Keratinocyte (primary cell): ENCODE data around the gene RUVBL2. TPM values are rescaled to one million over a fixed set of nuclear protein-coding genes. Genes with fewer than 3 reads are reported as not detected.

Experiments used
- DNase-seq: peaks from one replicate; pipeline ENCODE4 v3.0.0-alpha.2; 2011; ENCODE audit warnings: low read depth, missing footprints, low spot score
- FAIRE-seq: peaks from 2 replicates; lab custom pipeline; 2011; peaks lifted over from hg19 to GRCh38; lab: Jason Lieb, UNC
- H2AFZ ChIP-seq: 2 replicates; pipeline ENCODE4 v1.6.0; 2012; ENCODE audit warnings: low read length, control low read depth, inconsistent platforms; ENCODE audit not compliant: control insufficient read depth
- H3K27ac ChIP-seq: 2 replicates; pipeline ENCODE4 v1.5.1; 2011; ENCODE audit warnings: low read length; ENCODE audit not compliant: control insufficient read depth, insufficient read depth
- H3K27me3 ChIP-seq: 3 replicates; pipeline ENCODE4 v1.6.0; 2011; ENCODE audit warnings: low read length; ENCODE audit not compliant: control insufficient read depth, insufficient read depth; ENCODE audit errors: extremely low read depth
- H3K36me3 ChIP-seq, 2 experiments: 2 replicates in 1 of 2; 3 replicates in 1 of 2; pipeline ENCODE4 v1.5.1; 2011; ENCODE audit warnings: low read length in 2 of 2, mild to moderate bottlenecking in 1 of 2; ENCODE audit not compliant: control insufficient read depth in 2 of 2, insufficient read depth in 2 of 2; ENCODE audit errors: extremely low read depth in 1 of 2
- H3K4me1 ChIP-seq: 3 replicates; pipeline ENCODE4 v1.5.1; 2011; ENCODE audit warnings: low read length; ENCODE audit not compliant: control insufficient read depth, insufficient read depth; ENCODE audit errors: extremely low read depth
- H3K4me2 ChIP-seq: 3 replicates; pipeline ENCODE4 v1.6.0; 2011; ENCODE audit warnings: low read depth, low read length; ENCODE audit not compliant: control insufficient read depth, insufficient read depth; ENCODE audit errors: extremely low read depth
- H3K4me3 ChIP-seq, 3 experiments: fragments of 200-600 bp in 1 of 3; sonication (generic) in 1 of 3; 2 replicates in 2 of 3; 3 replicates in 1 of 3; pipeline ENCODE4 v1.5.1; 2011 to 2016; ENCODE audit warnings: low read length in 3 of 3, mild to moderate bottlenecking in 3 of 3, control low read depth in 2 of 3, inconsistent platforms in 1 of 3, low read depth in 1 of 3, mixed read lengths in 1 of 3, mixed run types in 1 of 3, moderate library complexity in 1 of 3; ENCODE audit not compliant: control insufficient read depth in 2 of 3, insufficient read depth in 2 of 3; ENCODE audit errors: extremely low read depth in 1 of 3
- H3K79me2 ChIP-seq: 2 replicates; pipeline ENCODE4 v1.6.0; 2012; ENCODE audit warnings: low read length; ENCODE audit not compliant: control insufficient read depth, insufficient read depth
- H3K9ac ChIP-seq: 3 replicates; pipeline ENCODE4 v1.6.0; 2011; ENCODE audit warnings: low read length; ENCODE audit not compliant: control insufficient read depth, insufficient read depth; ENCODE audit errors: extremely low read depth
- H3K9me1 ChIP-seq: 3 replicates; pipeline ENCODE4 v1.6.0; 2011; ENCODE audit warnings: low read length; ENCODE audit not compliant: control insufficient read depth, insufficient read depth; ENCODE audit errors: extremely low read depth
- H3K9me3 ChIP-seq: 2 replicates; pipeline ENCODE4 v1.5.1; 2012; ENCODE audit warnings: low read depth, low read length; ENCODE audit not compliant: control insufficient read depth
- H4K20me1 ChIP-seq: 3 replicates; pipeline ENCODE4 v1.6.0; 2011; ENCODE audit warnings: low read length; ENCODE audit not compliant: control insufficient read depth, insufficient read depth; ENCODE audit errors: extremely low read depth
- EZH2 ChIP-seq: IDR thresholded peaks from one replicate; pipeline ENCODE4 v1.6.1; 2012; ENCODE audit warnings: inconsistent platforms, mild to moderate bottlenecking, low read length, moderate library complexity
- dilution Hi-C: fragments of 300-500 bp; cut with MboI; formaldehyde crosslinking; loops from one replicate; pipeline ENCODE4 v1.7.0; 2020; ENCODE audit warnings: low sequenced_read_pairs; ENCODE audit not compliant: extremely low pct_ligation_motif_present
- polyA plus RNA-seq, 5 experiments: library from polyadenylated mRNA; depleted of rRNA in 3 of 5; stranded (reverse) in 3 of 5; stranded (forward) in 1 of 5; unstranded in 1 of 5; fragments of >200 nt; gene quantifications; 1 replicate in 1 of 5; 2 replicates in 3 of 5; 3 replicates in 1 of 5; pipeline versions ENCODE4 v1.2.1 to v1.2.3, GENCODE V29; 2011 to 2012; ENCODE audit warnings: missing spikeins in 2 of 5, low read depth in 1 of 5, low replicate concordance in 1 of 5
- TF ChIP-seq, protein P1 (sequence below), 3 experiments: IDR thresholded peaks in 1 of 3; conservative IDR thresholded peaks in 1 of 3; optimal IDR thresholded peaks in 1 of 3; 2 replicates in 2 of 3; 3 replicates in 1 of 3; pipeline versions ENCODE3 to v1.5.1; 2011; ENCODE audit warnings: low read length in 3 of 3, mild to moderate bottlenecking in 3 of 3, moderate library complexity in 2 of 3, control low read depth in 1 of 3, inconsistent platforms in 1 of 3; ENCODE audit not compliant: insufficient read depth in 2 of 3; ENCODE audit errors: extremely low read depth in 1 of 3

The RUVBL2 gene
- polyA plus RNA-seq, 1 donor (not counting 4 experiments of a cell fraction or from before 2014, with no cell fraction given): 126 TPM

DNA sequence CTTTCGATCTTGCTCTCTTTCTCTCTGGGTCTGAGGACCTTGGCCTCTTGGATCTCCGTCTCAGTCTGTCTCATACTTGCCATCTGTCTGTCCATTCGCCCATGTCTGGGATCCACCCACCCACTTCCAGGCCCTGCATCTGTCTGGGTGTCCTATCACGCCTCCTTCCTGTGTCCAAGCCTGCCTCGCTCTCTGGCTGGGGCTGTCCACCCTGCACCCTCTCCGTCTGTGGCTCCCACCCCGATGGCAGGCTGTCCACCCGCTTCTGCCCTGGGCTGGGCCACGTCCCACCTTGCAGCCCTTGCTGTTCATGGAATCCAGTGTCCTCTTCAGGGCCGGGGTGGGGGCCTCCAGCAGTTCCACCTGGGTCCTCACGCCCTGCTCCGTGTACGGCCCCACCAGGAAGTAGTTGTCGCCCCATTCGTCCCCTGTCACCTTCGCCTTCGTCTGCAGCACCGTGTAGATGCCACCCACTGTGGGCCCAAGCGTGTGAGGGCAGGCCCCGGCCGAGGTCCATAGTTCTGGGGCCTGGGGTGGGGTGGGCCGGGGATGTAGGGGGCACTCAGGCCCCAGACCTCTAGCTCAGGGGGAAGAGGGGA, 2.6 kb upstream of the RUVBL2 start:
- no peak overlapping the region for H3K27ac ChIP-seq
- peak overlapping the region; percentile 88 for H3K4me2 ChIP-seq
- no peaks in the 10 kb centered on the region for H3K27me3 ChIP-seq
- DNase-seq: no peak
- peaks cover 30 to 33% of the 10 kb centered on the region in 2 experiments for H3K36me3 ChIP-seq
- peaks cover 60% of the 10 kb centered on the region for H3K79me2 ChIP-seq
- no peak for FAIRE-seq
- peaks cover 3% of the 10 kb centered on the region for H3K9me1 ChIP-seq
- peak overlapping the region in 1 of 3 experiments; percentile 98 for H3K4me3 ChIP-seq
- H2AFZ ChIP-seq: no peak overlapping the region
- TF ChIP-seq, protein P1, sequence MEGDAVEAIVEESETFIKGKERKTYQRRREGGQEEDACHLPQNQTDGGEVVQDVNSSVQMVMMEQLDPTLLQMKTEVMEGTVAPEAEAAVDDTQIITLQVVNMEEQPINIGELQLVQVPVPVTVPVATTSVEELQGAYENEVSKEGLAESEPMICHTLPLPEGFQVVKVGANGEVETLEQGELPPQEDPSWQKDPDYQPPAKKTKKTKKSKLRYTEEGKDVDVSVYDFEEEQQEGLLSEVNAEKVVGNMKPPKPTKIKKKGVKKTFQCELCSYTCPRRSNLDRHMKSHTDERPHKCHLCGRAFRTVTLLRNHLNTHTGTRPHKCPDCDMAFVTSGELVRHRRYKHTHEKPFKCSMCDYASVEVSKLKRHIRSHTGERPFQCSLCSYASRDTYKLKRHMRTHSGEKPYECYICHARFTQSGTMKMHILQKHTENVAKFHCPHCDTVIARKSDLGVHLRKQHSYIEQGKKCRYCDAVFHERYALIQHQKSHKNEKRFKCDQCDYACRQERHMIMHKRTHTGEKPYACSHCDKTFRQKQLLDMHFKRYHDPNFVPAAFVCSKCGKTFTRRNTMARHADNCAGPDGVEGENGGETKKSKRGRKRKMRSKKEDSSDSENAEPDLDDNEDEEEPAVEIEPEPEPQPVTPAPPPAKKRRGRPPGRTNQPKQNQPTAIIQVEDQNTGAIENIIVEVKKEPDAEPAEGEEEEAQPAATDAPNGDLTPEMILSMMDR (optimal IDR thresholded peaks at IDR 0.05 in 1 of 3, IDR thresholded peaks at IDR 0.05 in 1 of 3, conservative IDR thresholded peaks at IDR 0.05 in 1 of 3; ENCODE audit: extremely low read depth in 1 of 3, insufficient read depth in 2 of 3, low read length in 3 of 3): no peak
- no peak for TF ChIP-seq EZH2
- no peaks in the 10 kb centered on the region for H4K20me1 ChIP-seq
- peaks cover 15% of the 10 kb centered on the region for H3K4me1 ChIP-seq
- dilution Hi-C loops: no loop called here
- H3K9ac ChIP-seq: peak overlapping the region; percentile 95
- H3K9me3 ChIP-seq: no peaks in the 10 kb centered on the region

DNA sequence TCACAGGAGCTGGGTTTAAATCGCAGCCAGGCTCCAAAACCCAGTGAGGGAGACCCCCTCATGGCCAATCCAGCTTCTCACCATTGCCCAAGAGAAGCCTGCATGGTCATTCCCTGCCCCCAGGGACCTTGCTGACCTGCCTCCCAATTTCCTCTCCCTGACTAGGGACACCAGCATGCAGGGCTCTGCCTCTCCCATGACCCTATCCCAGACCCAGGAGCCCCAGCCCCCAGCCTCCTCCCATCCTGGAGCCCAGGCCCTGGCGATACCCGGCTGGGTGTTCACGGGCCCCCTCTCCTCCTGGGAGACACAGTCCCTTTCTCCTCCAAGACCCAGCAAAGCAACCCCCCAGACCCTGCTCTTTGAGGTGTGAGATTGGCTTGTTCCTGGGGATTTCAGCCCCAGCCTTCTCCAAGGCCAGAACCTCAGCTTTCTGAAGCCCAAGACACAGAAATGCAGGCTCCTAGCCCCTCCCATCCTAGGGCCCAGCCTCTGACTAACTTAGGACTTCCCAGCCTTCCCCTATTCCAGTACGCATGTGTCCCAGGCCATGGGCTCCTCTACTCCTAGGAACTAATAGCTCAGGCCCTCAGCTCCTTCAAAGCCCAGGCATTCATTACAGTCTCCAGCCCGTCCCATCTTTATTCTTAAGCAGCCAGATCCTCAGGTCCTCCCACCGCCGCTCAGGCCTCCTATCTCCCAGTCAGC, 1.7 kb upstream of the RUVBL2 start:
- no peak for TF ChIP-seq EZH2
- TF ChIP-seq, protein P1 (optimal IDR thresholded peaks at IDR 0.05 in 1 of 3, IDR thresholded peaks at IDR 0.05 in 1 of 3, conservative IDR thresholded peaks at IDR 0.05 in 1 of 3; ENCODE audit: extremely low read depth in 1 of 3, insufficient read depth in 2 of 3, low read length in 3 of 3): no peak
- Histone ChIP-seq H3K4me3 (peak overlapping the region; percentile 76 to 98 (median 95)), H3K9me3 (no peaks in the 10 kb centered on the region), H3K9ac (peak overlapping the region; percentile 95), H3K4me1 (peaks cover 15% of the 10 kb centered on the region), H3K27ac (peak overlapping the region; percentile 92), H3K4me2 (peak overlapping the region; percentile 88), H3K27me3 (no peaks in the 10 kb centered on the region), H3K36me3 (peaks cover 25 to 28% of the 10 kb centered on the region in 2 experiments), H2AFZ (no peak overlapping the region), H3K79me2 (peaks cover 68% of the 10 kb centered on the region), H3K9me1 (peaks cover 3% of the 10 kb centered on the region), H4K20me1 (no peaks in the 10 kb centered on the region)
- dilution Hi-C loops: no loop called here
- FAIRE-seq: peak; percentile 80
- no peak for DNase-seq
